ENCODE measurements around the gene CMC1. TPM values are rescaled to one million over a fixed set of nuclear protein-coding genes. Genes with fewer than 3 reads are reported as not detected.
"Not testable (repeated sequence)": the region's sequence is repeated elsewhere in the genome, so short reads cannot be mapped to it uniquely, and the experiment has no call there.

CMC1 gene, protein sequence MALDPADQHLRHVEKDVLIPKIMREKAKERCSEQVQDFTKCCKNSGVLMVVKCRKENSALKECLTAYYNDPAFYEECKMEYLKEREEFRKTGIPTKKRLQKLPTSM
- 15.9 TPM for total RNA-seq (2021; ENCODE audit: unreplicated experiment)
- 23.2 TPM for polyA plus RNA-seq (2012; ENCODE audit: insufficient read length)
- percentile 70 among the genes with signal in this experiment for Bru-seq, nascent RNA
- BruChase-seq, experiment 1, labeled RNA remaining after a 2-hour chase: percentile 72 among the genes with signal in this experiment
- percentile 58 among the genes with signal in this experiment for BruChase-seq, experiment 2, labeled RNA remaining after a 6-hour chase
- long read RNA-seq, full-length matches to known transcripts: 19 of 27 reads
- long read RNA-seq, partial matches to known transcripts: 1 of 27 reads
- long read RNA-seq, other reads (novel, unspliced or antisense): 7 of 27 reads

GRCh38 chr3:28241221-28242160, at the start of gene CMC1:
Gene CMC1, plus strand, starts transcription at chr3:28241619. Its CDS starts 175 bp downstream, at chr3:28241794.
- intact Hi-C loops (cut with micrococcal nuclease; ENCODE audit: unreplicated experiment) (no loop called here), in situ Hi-C loops (cut with HindIII; ENCODE audit: low pct_unique_long_range_greater_than_20kb, low sequenced_read_pairs) (no loop called here)
- DNase-seq (ENCODE audit: low read depth, low spot score): peak; percentile 75
- H3K4me3 ChIP-seq (ENCODE audit: low read depth in 2 of 2, low read length in 2 of 2): peak within 1 kb of the TSS; percentile 85 to 92
- H3K9me3 ChIP-seq (ENCODE audit: control insufficient read depth, insufficient read depth, low read depth, low read length): no peaks in the 10 kb centered on the region
- peaks cover 12% of the 10 kb centered on the region for H3K4me1 ChIP-seq (ENCODE audit: control insufficient read depth, insufficient read depth, low read length)
- TF ChIP-seq POLR2AphosphoS5 (IDR thresholded peaks at IDR 0.05; ENCODE audit: low read depth, low read length) (peak; percentile 80), SIN3A (IDR thresholded peaks at IDR 0.05; ENCODE audit: borderline replicate concordance, insufficient read depth, low read depth, low read length) (0 out of 2 replicates have a peak, but pooled peaks have one; percentile 11), CTCF (IDR thresholded peaks at IDR 0.05) (no peak), TCF7L2 (IDR thresholded peaks at IDR 0.05; ENCODE audit: low read depth, low read length) (peak; percentile 54; the same call in 1 of the 2 replicates)
- ATAC-seq: peak; percentile 100
- H3K27ac ChIP-seq (ENCODE audit: low read length): peak within 1 kb of the TSS; percentile 89
- ChIA-PET POLR2A (no interaction called here), CTCF (no interaction called here)
- no peaks in the 10 kb centered on the region for H3K27me3 ChIP-seq (ENCODE audit: control insufficient read depth, insufficient read depth, low read length)
- BruUV-seq (replicated peaks): no TSS peak
- peaks cover 4% of the 10 kb centered on the region; the same call in 1 of the 2 replicates for H3K36me3 ChIP-seq (ENCODE audit: control insufficient read depth, insufficient read depth, low read length)

GRCh38 chr3:28198161-28198560, 43.3 kb upstream of the CMC1 start:
- Histone ChIP-seq H3K36me3 (ENCODE audit: control insufficient read depth, insufficient read depth, low read length) (no peaks in the 10 kb centered on the region), H3K27me3 (ENCODE audit: control insufficient read depth, insufficient read depth, low read length) (no peaks in the 10 kb centered on the region), H3K27ac (ENCODE audit: low read length) (no peak overlapping the region), H3K9me3 (ENCODE audit: control insufficient read depth, insufficient read depth, low read depth, low read length) (no peaks in the 10 kb centered on the region), H3K4me1 (ENCODE audit: control insufficient read depth, insufficient read depth, low read length) (no peaks in the 10 kb centered on the region), H3K4me3 (ENCODE audit: low read depth in 2 of 2, low read length in 2 of 2) (no peak overlapping the region)
- CTCF ChIA-PET: no interaction called here
- no peak for ATAC-seq
- POLR2A ChIA-PET: no interaction called here
- BruUV-seq (replicated peaks): no TSS peak
- in situ Hi-C loops (cut with HindIII; ENCODE audit: low pct_unique_long_range_greater_than_20kb, low sequenced_read_pairs): no loop called here
- no peak for TF ChIP-seq SIN3A (IDR thresholded peaks at IDR 0.05; ENCODE audit: borderline replicate concordance, insufficient read depth, low read depth, low read length)
- TF ChIP-seq CTCF (IDR thresholded peaks at IDR 0.05): no peak
- intact Hi-C loops (cut with micrococcal nuclease; ENCODE audit: unreplicated experiment): no loop called here
- no peak for DNase-seq (ENCODE audit: low read depth, low spot score)

DNA sequence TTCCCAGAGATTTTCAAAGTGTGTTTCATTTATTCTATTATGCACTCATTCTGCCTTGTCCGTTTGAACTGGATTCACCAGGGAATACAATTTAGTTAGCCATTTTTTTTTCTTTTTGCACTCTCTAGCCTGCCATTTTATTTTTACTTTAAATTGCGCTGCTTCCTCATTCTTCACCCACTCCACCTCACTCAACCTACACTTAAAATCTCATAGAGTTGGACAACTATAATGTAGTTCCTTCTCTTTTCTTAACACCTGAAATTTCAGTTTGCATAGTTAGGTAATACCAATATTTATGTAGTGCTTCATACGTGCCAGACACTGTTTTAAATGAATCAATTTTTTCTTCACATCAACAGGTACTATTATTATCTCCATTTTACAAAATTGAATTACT, 42.4 kb upstream of the CMC1 start:
- no peak for DNase-seq (ENCODE audit: low read depth, low spot score)
- Histone ChIP-seq H3K27ac (ENCODE audit: low read length) (no peak overlapping the region), H3K27me3 (ENCODE audit: control insufficient read depth, insufficient read depth, low read length) (no peaks in the 10 kb centered on the region), H3K36me3 (ENCODE audit: control insufficient read depth, insufficient read depth, low read length) (no peaks in the 10 kb centered on the region), H3K4me3 (ENCODE audit: low read depth in 2 of 2, low read length in 2 of 2) (no peak overlapping the region), H3K9me3 (ENCODE audit: control insufficient read depth, insufficient read depth, low read depth, low read length) (no peaks in the 10 kb centered on the region), H3K4me1 (ENCODE audit: control insufficient read depth, insufficient read depth, low read length) (no peaks in the 10 kb centered on the region)
- ChIA-PET POLR2A (no interaction called here), CTCF (no interaction called here)
- intact Hi-C loops (cut with micrococcal nuclease; ENCODE audit: unreplicated experiment) (no loop called here), in situ Hi-C loops (cut with HindIII; ENCODE audit: low pct_unique_long_range_greater_than_20kb, low sequenced_read_pairs) (no loop called here)
- ATAC-seq: no peak
- TF ChIP-seq REST (IDR thresholded peaks at IDR 0.05; ENCODE audit: insufficient read depth in 1 of 2, low read depth in 2 of 2, low read length in 1 of 2) (no peak), POLR2AphosphoS5 (IDR thresholded peaks at IDR 0.05; ENCODE audit: low read depth, low read length) (no peak), TCF7L2 (IDR thresholded peaks at IDR 0.05; ENCODE audit: low read depth, low read length) (no peak)
- no TSS peak for BruUV-seq (replicated peaks)

GRCh38 chr3:28199643-28200042, 41.8 kb upstream of the CMC1 start:
- ATAC-seq; H3K36me3 ChIP-seq (ENCODE audit: control insufficient read depth, insufficient read depth, low read length); H3K27me3 ChIP-seq (ENCODE audit: control insufficient read depth, insufficient read depth, low read length); POLR2A ChIA-PET; H3K9me3 ChIP-seq (ENCODE audit: control insufficient read depth, insufficient read depth, low read depth, low read length); DNase-seq (ENCODE audit: low read depth, low spot score); in situ Hi-C loops (cut with HindIII; ENCODE audit: low pct_unique_long_range_greater_than_20kb, low sequenced_read_pairs); H3K4me1 ChIP-seq (ENCODE audit: control insufficient read depth, insufficient read depth, low read length); H3K27ac ChIP-seq (ENCODE audit: low read length); H3K4me3 ChIP-seq (ENCODE audit: low read depth in 2 of 2, low read length in 2 of 2); BruUV-seq (replicated peaks); intact Hi-C loops (cut with micrococcal nuclease; ENCODE audit: unreplicated experiment): not testable (repeated sequence)
- CTCF ChIA-PET: interaction anchor here (0.6 kb wide), 1 partner anchor 37 kb away, joined by 3 read pairs; no protein-coding TSS in a partner anchor
